ENCODE results near the gene MBOAT7.
"Not testable (repeated sequence)": the region's sequence is repeated elsewhere in the genome, so short reads cannot be mapped to it uniquely, and the experiment has no call there.

MBOAT7 gene

DNA sequence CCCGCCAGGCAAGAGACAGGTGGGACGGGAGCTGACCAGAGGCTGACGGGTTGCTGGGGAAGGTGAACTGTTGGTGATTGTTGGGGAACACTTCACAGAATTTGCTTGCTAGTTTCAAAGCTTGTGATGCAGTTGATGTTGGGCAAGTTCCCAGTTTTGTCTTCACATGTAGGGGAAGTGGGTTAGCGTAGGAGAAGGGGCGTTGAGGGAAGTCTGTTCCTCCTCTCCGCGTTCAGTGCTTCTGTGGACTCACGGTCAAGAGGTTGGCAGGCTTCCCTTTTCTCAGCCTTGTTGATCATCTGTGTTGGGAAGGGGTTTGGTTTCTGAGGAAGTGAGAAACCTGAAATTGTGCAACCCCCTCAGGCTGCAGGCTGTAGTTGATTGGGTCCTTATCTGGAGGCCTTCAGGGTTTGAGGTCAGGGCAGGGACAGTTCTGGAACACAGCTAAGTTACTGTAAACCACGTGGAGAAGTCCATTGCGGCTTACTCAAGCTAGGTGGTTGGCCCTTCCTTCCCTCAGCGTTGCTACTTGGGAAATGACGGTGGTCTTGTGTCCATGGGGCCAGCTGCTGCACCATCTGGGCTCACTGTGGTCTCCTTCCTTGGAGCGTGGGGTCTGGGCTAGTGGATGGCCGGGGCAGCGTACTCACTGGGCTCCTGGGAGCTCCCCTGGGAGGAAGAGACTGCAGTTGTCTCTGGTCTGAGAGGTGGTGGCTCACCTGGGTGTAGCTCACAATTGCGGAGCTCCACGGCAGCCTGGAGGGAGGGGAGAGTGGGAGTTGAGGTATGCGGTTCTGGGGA is 18.8 kb upstream of the MBOAT7 start:
- Histone ChIP-seq H4K20me1 (ENCODE audit: insufficient read depth, low read length) (no peaks in the 10 kb centered on the region), H3K9me3 (ENCODE audit: low read length) (no peaks in the 10 kb centered on the region), H3K27me3 (ENCODE audit: insufficient read depth, low read length) (no peaks in the 10 kb centered on the region), H3K4me3 (ENCODE audit: low read depth, low read length, poor library complexity, severe bottlenecking) (no peak overlapping the region), H3F3A (ENCODE audit: insufficient read depth, low read length) (0 out of 2 replicates have a peak, but pooled peaks cover 6% of the 10 kb centered on the region), H3K36me3 (ENCODE audit: insufficient read depth, low read length) (peaks cover 93% of the 10 kb centered on the region), H3K9me2 (ENCODE audit: low read depth, low read length) (no peaks in the 10 kb centered on the region), H3K27ac (ENCODE audit: low read depth, low read length, poor library complexity, severe bottlenecking) (peak overlapping the region; percentile 64), H3K4me2 (ENCODE audit: low read length) (peak overlapping the region; percentile 21; the same call in 1 of the 2 replicates), H3K4me1 (ENCODE audit: insufficient read depth, low read length, severe bottlenecking) (peaks cover 49% of the 10 kb centered on the region), H3K79me2 (ENCODE audit: insufficient read depth, low read length) (peaks cover 20% of the 10 kb centered on the region), H3K9ac (ENCODE audit: low read length) (no peak overlapping the region), H2AFZ (ENCODE audit: low read length) (no peak overlapping the region)
- no peak for TF ChIP-seq EZH2 (IDR thresholded peaks at IDR 0.05; ENCODE audit: borderline replicate concordance, low read length)
- TF ChIP-seq, protein P1, sequence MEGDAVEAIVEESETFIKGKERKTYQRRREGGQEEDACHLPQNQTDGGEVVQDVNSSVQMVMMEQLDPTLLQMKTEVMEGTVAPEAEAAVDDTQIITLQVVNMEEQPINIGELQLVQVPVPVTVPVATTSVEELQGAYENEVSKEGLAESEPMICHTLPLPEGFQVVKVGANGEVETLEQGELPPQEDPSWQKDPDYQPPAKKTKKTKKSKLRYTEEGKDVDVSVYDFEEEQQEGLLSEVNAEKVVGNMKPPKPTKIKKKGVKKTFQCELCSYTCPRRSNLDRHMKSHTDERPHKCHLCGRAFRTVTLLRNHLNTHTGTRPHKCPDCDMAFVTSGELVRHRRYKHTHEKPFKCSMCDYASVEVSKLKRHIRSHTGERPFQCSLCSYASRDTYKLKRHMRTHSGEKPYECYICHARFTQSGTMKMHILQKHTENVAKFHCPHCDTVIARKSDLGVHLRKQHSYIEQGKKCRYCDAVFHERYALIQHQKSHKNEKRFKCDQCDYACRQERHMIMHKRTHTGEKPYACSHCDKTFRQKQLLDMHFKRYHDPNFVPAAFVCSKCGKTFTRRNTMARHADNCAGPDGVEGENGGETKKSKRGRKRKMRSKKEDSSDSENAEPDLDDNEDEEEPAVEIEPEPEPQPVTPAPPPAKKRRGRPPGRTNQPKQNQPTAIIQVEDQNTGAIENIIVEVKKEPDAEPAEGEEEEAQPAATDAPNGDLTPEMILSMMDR (IDR thresholded peaks at IDR 0.05; ENCODE audit: low read length): no peak

DNA sequence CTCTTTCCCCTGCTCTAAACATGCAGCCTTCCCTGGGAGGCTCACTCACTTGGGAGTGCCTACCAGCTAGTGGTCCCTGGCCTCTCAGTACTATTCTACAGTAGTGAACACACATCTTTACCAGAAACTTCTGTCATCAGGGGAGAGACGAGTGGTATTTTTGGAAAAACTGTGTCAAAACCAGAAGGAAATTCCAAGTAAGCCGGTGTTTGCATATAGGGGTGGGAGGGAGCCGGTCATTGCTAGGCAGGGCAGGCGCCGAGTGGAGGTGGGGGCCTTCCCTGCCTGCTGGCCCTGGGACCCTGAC is 18.2 kb upstream of the MBOAT7 start:
- Histone ChIP-seq H3K9me3 (ENCODE audit: low read length) (no peaks in the 10 kb centered on the region), H3K27me3 (ENCODE audit: insufficient read depth, low read length) (no peaks in the 10 kb centered on the region), H3K9ac (ENCODE audit: low read length) (no peak overlapping the region), H3K4me3 (ENCODE audit: low read depth, low read length, poor library complexity, severe bottlenecking) (no peak overlapping the region), H3F3A (ENCODE audit: insufficient read depth, low read length) (0 out of 2 replicates have a peak, but pooled peaks cover 6% of the 10 kb centered on the region), H3K79me2 (ENCODE audit: insufficient read depth, low read length) (peaks cover 25% of the 10 kb centered on the region), H3K4me1 (ENCODE audit: insufficient read depth, low read length, severe bottlenecking) (peaks cover 54% of the 10 kb centered on the region), H4K20me1 (ENCODE audit: insufficient read depth, low read length) (no peaks in the 10 kb centered on the region; the same call in 1 of the 2 replicates), H3K4me2 (ENCODE audit: low read length) (peak overlapping the region; percentile 21; the same call in 1 of the 2 replicates), H3K27ac (ENCODE audit: low read depth, low read length, poor library complexity, severe bottlenecking) (peak overlapping the region; percentile 64), H3K9me2 (ENCODE audit: low read depth, low read length) (no peaks in the 10 kb centered on the region), H2AFZ (ENCODE audit: low read length) (no peak overlapping the region), H3K36me3 (ENCODE audit: insufficient read depth, low read length) (peaks cover 93% of the 10 kb centered on the region)
- TF ChIP-seq EZH2 (IDR thresholded peaks at IDR 0.05; ENCODE audit: borderline replicate concordance, low read length): no peak
- TF ChIP-seq, protein P1 (IDR thresholded peaks at IDR 0.05; ENCODE audit: low read length): no peak

- peaks cover 93% of the 10 kb centered on the region for H3K36me3 ChIP-seq (ENCODE audit: insufficient read depth, low read length)
- H3K9me2 ChIP-seq (ENCODE audit: low read depth, low read length); H3K27me3 ChIP-seq (ENCODE audit: insufficient read depth, low read length); H3K9ac ChIP-seq (ENCODE audit: low read length); H3K27ac ChIP-seq (ENCODE audit: low read depth, low read length, poor library complexity, severe bottlenecking); H2AFZ ChIP-seq (ENCODE audit: low read length); H3K4me3 ChIP-seq (ENCODE audit: low read depth, low read length, poor library complexity, severe bottlenecking); H3F3A ChIP-seq (ENCODE audit: insufficient read depth, low read length); H4K20me1 ChIP-seq (ENCODE audit: insufficient read depth, low read length); H3K9me3 ChIP-seq (ENCODE audit: low read length): not testable (repeated sequence)
- H3K79me2 ChIP-seq (ENCODE audit: insufficient read depth, low read length): peaks cover 30% of the 10 kb centered on the region
- H3K4me2 ChIP-seq (ENCODE audit: low read length): peak overlapping the region; percentile 22; the same call in 1 of the 2 replicates
- H3K4me1 ChIP-seq (ENCODE audit: insufficient read depth, low read length, severe bottlenecking): peaks cover 59% of the 10 kb centered on the region
These were observed 17.8 kb upstream of the MBOAT7 start for GRCh38 chr19:54207193-54207592.

- Histone ChIP-seq H3K79me2 (ENCODE audit: insufficient read depth, low read length) (peaks cover 34% of the 10 kb centered on the region), H3K4me2 (ENCODE audit: low read length) (peak overlapping the region; percentile 22; the same call in 1 of the 2 replicates), H3K27ac (ENCODE audit: low read depth, low read length, poor library complexity, severe bottlenecking) (no peak overlapping the region), H3K4me3 (ENCODE audit: low read depth, low read length, poor library complexity, severe bottlenecking) (no peak overlapping the region), H3K36me3 (ENCODE audit: insufficient read depth, low read length) (peaks cover 96% of the 10 kb centered on the region), H3K4me1 (ENCODE audit: insufficient read depth, low read length, severe bottlenecking) (peaks cover 62% of the 10 kb centered on the region), H3K9ac (ENCODE audit: low read length) (no peak overlapping the region), H3K27me3 (ENCODE audit: insufficient read depth, low read length) (no peaks in the 10 kb centered on the region), H3K9me3 (ENCODE audit: low read length) (no peaks in the 10 kb centered on the region), H4K20me1 (ENCODE audit: insufficient read depth, low read length) (no peaks in the 10 kb centered on the region; the same call in 1 of the 2 replicates), H3K9me2 (ENCODE audit: low read depth, low read length) (no peaks in the 10 kb centered on the region), H3F3A (ENCODE audit: insufficient read depth, low read length) (0 out of 2 replicates have a peak, but pooled peaks cover 6% of the 10 kb centered on the region), H2AFZ (ENCODE audit: low read length) (no peak overlapping the region)
- TF ChIP-seq, protein P1 (IDR thresholded peaks at IDR 0.05; ENCODE audit: low read length): no peak
- TF ChIP-seq EZH2 (IDR thresholded peaks at IDR 0.05; ENCODE audit: borderline replicate concordance, low read length): no peak
These were observed 17.4 kb upstream of the MBOAT7 start for GRCh38 chr19:54206831-54207177.
